Measurements from ENCODE around the gene MARF1. TPM values are rescaled to one million over a fixed set of nuclear protein-coding genes. Genes with fewer than 3 reads are reported as not detected.
"Not testable (repeated sequence)": the region's sequence is repeated elsewhere in the genome, so short reads cannot be mapped to it uniquely, and the experiment has no call there.

Gene MARF1, protein sequence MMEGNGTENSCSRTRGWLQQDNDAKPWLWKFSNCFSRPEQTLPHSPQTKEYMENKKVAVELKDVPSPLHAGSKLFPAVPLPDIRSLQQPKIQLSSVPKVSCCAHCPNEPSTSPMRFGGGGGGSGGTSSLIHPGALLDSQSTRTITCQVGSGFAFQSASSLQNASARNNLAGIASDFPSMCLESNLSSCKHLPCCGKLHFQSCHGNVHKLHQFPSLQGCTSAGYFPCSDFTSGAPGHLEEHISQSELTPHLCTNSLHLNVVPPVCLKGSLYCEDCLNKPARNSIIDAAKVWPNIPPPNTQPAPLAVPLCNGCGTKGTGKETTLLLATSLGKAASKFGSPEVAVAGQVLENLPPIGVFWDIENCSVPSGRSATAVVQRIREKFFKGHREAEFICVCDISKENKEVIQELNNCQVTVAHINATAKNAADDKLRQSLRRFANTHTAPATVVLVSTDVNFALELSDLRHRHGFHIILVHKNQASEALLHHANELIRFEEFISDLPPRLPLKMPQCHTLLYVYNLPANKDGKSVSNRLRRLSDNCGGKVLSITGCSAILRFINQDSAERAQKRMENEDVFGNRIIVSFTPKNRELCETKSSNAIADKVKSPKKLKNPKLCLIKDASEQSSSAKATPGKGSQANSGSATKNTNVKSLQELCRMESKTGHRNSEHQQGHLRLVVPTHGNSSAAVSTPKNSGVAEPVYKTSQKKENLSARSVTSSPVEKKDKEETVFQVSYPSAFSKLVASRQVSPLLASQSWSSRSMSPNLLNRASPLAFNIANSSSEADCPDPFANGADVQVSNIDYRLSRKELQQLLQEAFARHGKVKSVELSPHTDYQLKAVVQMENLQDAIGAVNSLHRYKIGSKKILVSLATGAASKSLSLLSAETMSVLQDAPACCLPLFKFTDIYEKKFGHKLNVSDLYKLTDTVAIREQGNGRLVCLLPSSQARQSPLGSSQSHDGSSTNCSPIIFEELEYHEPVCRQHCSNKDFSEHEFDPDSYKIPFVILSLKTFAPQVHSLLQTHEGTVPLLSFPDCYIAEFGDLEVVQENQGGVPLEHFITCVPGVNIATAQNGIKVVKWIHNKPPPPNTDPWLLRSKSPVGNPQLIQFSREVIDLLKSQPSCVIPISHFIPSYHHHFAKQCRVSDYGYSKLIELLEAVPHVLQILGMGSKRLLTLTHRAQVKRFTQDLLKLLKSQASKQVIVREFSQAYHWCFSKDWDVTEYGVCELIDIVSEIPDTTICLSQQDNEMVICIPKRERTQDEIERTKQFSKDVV (N-terminal part only)
- 100 to 1,000 TPM in 5 of 7 donors, 10 to 100 TPM in 2; 79.4 to 169 (median 134) TPM for total RNA-seq
- 10 to 100 TPM; 24.0 to 33.9 (median 33.8) TPM for polyA plus RNA-seq
- long read RNA-seq, donor 1, partial matches to known transcripts = 14 of 24 reads
- long read RNA-seq, donor 1, other reads (novel, unspliced or antisense) = 7 of 24 reads
- long read RNA-seq, donor 2, full-length matches to known transcripts = 5 of 12 reads
- long read RNA-seq, donor 2, partial matches to known transcripts = 7 of 12 reads
- long read RNA-seq, donor 2, other reads (novel, unspliced or antisense) = 0 of 12 reads

DNA sequence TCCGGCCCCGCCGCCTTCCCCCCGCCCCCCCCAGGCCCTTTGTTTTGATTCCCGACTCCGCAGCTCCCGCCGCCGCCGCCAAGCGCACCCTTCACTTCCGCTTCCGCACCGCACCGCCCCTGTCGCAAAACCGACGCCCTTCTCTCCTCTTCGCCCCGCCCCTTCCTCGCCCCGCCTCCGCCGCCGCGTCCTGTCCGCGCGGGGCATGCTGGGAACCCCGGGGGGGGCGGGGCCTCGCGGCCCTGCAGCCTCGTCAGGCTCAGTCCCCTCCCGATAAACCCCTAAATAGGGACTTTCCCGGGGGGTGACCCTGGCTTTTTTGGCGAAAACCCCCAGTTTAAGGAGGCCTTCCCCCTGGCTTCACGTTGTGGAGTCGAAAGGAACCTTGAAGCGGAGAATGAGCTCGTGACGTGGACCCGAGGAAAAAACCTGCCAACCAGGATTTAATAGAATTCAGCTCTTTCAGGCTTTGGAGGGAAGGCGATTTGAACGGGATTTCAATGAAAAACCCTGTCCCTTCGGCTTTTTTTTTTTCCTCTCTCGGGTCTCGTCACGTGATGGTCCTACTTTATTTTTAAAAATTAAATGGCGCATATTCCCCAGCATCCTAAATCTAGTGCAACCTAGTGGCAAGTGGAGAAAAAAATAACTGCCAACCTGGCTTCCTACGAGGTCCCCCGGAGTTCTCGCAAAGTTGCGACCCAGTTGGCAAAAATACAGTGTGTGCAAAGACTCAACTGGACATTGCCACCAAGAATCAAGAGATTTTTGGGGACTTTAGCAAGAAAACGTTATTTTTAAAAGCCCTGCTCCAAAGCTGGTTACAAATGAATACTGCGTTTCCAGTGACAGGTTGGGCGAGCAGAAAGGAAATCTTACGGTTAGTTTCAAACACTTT lies at the start of gene MARF1:
MARF1 (minus strand) TSS at position 107 of the 898 bp plus-strand sequence. CDS start 3,921 bp downstream, outside the sequence.
- Histone ChIP-seq H3K4me1 (peaks cover 32 to 55% (median 48%) of the 10 kb centered on the region in 6 donors), H3K36me3 (peaks cover 0 to 22% (median 9%) of the 10 kb centered on the region in 6 donors), H3K4me3 (peak within 1 kb of the TSS; percentile 59 to 92 (median 86)), H3K27me3 (replicated peaks in 1 of 7) (no peaks in the 10 kb centered on the region), H3K9me3 (no peaks in the 10 kb centered on the region), H3K27ac (peak within 1 kb of the TSS; percentile 95 to 100 (median 99))
- intact Hi-C loops (cut with DNase I; ENCODE audit: low total_unique reads) = no loop called here
- peak; percentile 98 to 99 (median 99) for TF ChIP-seq POLR2AphosphoS5 (IDR thresholded peaks at IDR 0.05)
- TF ChIP-seq, protein P1, sequence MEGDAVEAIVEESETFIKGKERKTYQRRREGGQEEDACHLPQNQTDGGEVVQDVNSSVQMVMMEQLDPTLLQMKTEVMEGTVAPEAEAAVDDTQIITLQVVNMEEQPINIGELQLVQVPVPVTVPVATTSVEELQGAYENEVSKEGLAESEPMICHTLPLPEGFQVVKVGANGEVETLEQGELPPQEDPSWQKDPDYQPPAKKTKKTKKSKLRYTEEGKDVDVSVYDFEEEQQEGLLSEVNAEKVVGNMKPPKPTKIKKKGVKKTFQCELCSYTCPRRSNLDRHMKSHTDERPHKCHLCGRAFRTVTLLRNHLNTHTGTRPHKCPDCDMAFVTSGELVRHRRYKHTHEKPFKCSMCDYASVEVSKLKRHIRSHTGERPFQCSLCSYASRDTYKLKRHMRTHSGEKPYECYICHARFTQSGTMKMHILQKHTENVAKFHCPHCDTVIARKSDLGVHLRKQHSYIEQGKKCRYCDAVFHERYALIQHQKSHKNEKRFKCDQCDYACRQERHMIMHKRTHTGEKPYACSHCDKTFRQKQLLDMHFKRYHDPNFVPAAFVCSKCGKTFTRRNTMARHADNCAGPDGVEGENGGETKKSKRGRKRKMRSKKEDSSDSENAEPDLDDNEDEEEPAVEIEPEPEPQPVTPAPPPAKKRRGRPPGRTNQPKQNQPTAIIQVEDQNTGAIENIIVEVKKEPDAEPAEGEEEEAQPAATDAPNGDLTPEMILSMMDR (IDR thresholded peaks at IDR 0.05 in 8 of 11, conservative IDR thresholded peaks at IDR 0.05 in 3 of 11) = peak in 9 of 11 experiments; percentile 12 to 61 (median 43)
- peak; percentile 75 to 97 (median 92) for TF ChIP-seq POLR2A (IDR thresholded peaks at IDR 0.05)
- peak; percentile 99 for DNase-seq
- WGBS, 5 donors = 0 to 1% (median 0%) methylated on average over 52 to 58 of the region's 58 CpGs

DNA sequence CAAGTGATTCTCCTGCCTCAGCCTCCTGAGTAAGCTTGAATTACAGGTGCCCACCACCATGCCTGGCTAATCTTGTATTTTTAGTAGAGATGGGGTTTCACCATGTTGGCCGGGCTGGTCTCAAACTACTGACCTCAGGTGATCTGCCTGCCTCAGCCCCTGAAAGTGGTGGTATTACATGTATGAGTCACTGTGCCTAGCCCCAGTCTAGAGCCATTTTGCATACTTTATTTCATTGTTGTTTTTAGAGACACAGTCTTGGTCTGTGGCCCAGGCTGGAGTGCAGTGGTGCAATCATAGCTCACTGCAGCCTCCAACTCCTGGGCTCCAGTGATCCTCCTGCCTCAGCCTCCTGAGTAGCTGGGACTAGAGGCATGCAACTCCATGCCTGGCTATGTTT lies 49.6 kb upstream of the MARF1 start:
- not testable (repeated sequence) for H3K27me3 ChIP-seq (replicated peaks in 1 of 7)
- WGBS, 5 donors = 67 to 100% (median 93%) methylated on average over 1 of the region's 1 CpG

DNA sequence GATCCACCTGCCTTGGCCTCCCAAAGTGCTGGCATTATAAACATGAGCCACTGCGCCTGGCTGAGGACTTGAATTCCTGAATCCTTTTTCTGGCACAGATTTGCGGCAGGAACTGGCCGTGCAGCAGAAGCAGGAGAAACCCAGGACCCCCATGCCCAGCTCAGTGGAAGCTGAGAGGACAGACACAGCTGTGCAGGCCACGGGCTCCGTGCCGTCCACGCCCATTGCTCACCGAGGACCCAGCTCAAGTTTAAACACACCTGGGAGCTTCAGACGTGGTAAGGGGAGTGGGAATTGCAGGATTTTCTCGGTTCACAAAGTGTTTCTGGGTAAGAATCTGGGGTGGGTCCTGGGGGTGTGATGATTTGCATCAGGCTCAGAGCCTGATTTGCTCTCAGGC lies 48.1 kb upstream of the MARF1 start:
- peaks cover 8 to 100% (median 94%) of the 10 kb centered on the region in 6 donors for H3K36me3 ChIP-seq

More for the DNA sequence above, 49.6 kb upstream of the MARF1 start:
- H3K4me1 ChIP-seq; intact Hi-C loops (cut with DNase I; ENCODE audit: low total_unique reads); H3K9me3 ChIP-seq; H3K27ac ChIP-seq; H3K4me3 ChIP-seq; DNase-seq: not testable (repeated sequence)
- H3K36me3 ChIP-seq = peaks cover 11 to 100% (median 97%) of the 10 kb centered on the region in 6 donors

More for the DNA sequence above, 48.1 kb upstream of the MARF1 start:
- Histone ChIP-seq H3K27ac (no peak overlapping the region), H3K27me3 (replicated peaks in 1 of 7) (no peaks in the 10 kb centered on the region), H3K4me1 (no peaks in the 10 kb centered on the region), H3K9me3 (no peaks in the 10 kb centered on the region), H3K4me3 (no peak overlapping the region)
- DNase-seq = no peak
- WGBS, 5 donors = 93 to 97% (median 96%) methylated on average over 10 of the region's 10 CpGs
- TF ChIP-seq POLR2A (IDR thresholded peaks at IDR 0.05) = no peak
- TF ChIP-seq, protein P1 (IDR thresholded peaks at IDR 0.05 in 8 of 11, conservative IDR thresholded peaks at IDR 0.05 in 3 of 11) = no peak
- TF ChIP-seq POLR2AphosphoS5 (IDR thresholded peaks at IDR 0.05) = peak in 1 of 3 donors; percentile 29
- intact Hi-C loops (cut with DNase I; ENCODE audit: low total_unique reads) = no loop called here

All from spleen (tissue), 13 donors.